ENCODE measurements around the gene PRICKLE4.
"Not testable (repeated sequence)": the region's sequence is repeated elsewhere in the genome, so short reads cannot be mapped to it uniquely, and the experiment has no call there.

The PRICKLE4 gene

GRCh38 chr6:41801380-41801779, 20.8 kb downstream of the PRICKLE4 start:
- DNase-seq: no peak

DNA sequence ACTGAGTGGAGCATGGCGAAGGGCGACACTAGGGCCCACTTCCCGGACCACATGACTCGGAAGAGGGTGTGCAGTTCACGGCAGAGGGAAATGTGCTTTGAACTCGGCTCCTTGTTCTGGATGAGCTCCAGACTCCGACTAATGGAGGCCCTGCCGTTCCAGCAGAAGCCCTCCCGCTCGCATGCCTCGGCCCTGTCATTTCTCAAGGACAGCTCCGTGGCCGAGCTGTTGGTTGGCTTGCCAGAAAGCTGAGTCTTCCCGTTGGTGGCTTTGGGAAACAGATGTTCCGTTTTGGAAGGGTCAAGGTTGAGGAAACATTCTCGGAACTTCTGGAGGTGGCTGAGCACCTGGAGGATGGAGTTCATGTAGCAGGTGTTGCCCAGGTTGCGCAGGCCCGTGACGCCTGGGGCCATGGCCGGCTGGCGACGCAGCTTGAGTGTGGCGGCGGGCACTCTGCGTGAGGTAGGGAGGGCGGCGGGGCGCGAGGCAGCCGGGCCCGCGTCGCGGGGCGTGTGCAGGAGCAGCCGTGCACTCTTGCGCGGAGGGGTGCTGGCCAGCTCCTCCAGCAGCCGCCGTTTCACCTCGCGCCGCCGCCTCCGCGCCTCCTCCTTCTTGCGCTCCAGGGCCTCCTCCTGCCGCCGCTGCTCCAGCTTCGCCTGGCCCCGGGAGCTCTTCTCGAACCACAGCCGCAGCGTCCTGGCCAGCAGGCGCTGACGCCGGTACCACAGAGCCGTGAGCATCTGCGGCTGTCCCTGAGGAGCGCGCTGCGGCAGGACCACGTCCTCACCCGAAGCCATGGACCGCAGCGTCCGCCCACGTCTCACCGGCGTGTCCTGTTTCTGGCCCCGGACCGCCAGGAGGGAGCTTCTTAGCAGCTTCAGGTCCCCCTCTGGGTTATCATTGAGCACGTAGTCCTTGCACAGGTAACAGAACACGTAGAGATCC, 25.5 kb downstream of the PRICKLE4 start:
- DNase-seq: no peak

- no peak for DNase-seq
Measured at GRCh38 chr6:41811095-41811494, 30.5 kb downstream of the PRICKLE4 start.

- DNase-seq: not testable (repeated sequence)
Measured at GRCh38 chr6:41811946-41812345, 31.4 kb downstream of the PRICKLE4 start.

DNA sequence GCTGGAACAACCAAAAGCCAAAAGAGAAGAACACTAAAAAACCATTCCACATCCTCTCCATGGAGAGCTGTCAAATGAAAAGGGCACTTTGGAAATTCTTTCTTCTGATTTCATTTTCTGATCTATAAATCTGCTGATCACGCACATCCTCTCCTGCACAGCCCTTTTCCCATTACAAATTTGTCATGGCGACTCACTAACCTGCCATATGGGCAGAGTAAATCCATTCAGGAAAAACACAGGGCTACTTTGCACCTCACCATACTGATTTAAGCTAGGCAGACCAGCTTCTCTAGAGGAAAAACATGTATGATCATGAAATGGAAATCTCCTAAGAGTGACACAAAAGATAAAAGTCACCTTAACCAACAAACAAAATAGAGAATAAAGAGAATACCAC, 32.9 kb downstream of the PRICKLE4 start:
- DNase-seq: no peak

DNA sequence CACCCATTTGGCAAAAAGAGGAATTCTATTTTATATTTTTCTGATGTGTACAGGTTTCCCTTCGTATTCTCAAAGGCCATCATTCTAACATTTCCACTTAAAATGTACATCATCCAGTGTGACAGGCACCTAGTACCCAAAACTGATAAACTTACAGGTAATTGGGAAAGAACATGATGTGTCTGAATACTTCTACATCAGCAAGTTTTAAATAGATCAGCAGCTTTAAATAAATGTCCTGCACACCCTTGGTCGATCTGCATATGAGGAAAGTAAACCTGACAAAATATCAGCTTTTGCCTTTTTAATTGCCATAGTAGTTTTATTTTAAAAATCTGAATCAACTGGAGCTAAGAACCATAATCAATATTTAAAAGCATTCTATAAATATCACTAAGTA, 33.4 kb downstream of the PRICKLE4 start:
- DNase-seq: no peak

- DNase-seq: no peak
Measured at GRCh38 chr6:41814629-41815028, 34.0 kb downstream of the PRICKLE4 start.

DNA sequence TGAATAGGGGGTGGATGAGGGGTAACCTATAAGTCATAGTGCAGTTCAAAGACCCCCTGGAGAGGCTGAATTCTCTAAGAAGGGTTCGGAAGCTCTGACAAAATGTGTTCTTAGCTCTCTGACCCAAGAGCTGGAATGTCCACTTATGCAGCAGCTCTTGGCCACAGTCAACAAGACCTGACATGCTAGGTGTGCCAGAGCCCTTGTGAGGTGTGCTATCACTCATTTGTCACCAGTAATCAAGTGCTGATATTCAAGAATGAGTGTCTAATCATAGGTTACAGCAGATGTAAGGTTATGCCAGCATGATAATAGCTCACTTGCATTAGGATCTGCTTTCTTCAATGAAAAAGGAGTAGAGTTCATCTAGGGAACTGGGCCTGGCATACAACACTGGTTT, 35.0 kb downstream of the PRICKLE4 start:
- DNase-seq: no peak

- no peak for DNase-seq
Measured at GRCh38 chr6:41818271-41819054, 37.9 kb downstream of the PRICKLE4 start.

- DNase-seq: no peak
Measured at GRCh38 chr6:41821266-41821665, 40.7 kb downstream of the PRICKLE4 start.

GRCh38 chr6:41822021-41822420, 41.4 kb downstream of the PRICKLE4 start:
- no peak for DNase-seq

DNA sequence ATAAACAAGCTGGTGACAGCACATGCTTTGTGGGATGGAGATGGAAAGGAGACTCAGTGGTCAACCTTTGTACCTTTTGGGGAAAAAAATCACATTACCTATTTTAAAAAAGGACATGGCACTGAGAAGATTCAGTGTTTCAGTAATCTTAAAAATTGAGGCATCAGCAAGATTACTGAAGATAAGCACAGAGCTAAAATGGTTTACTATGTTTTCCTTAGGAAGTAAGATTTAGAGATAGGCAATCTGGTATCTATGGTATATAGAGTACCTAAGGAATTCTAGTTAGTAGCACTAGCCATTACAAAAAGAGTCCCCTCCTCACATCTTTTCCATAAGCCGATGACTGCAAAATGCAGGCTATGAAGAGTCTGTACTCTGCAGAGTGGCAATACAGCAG, 42.6 kb downstream of the PRICKLE4 start:
- DNase-seq: no peak

DNA sequence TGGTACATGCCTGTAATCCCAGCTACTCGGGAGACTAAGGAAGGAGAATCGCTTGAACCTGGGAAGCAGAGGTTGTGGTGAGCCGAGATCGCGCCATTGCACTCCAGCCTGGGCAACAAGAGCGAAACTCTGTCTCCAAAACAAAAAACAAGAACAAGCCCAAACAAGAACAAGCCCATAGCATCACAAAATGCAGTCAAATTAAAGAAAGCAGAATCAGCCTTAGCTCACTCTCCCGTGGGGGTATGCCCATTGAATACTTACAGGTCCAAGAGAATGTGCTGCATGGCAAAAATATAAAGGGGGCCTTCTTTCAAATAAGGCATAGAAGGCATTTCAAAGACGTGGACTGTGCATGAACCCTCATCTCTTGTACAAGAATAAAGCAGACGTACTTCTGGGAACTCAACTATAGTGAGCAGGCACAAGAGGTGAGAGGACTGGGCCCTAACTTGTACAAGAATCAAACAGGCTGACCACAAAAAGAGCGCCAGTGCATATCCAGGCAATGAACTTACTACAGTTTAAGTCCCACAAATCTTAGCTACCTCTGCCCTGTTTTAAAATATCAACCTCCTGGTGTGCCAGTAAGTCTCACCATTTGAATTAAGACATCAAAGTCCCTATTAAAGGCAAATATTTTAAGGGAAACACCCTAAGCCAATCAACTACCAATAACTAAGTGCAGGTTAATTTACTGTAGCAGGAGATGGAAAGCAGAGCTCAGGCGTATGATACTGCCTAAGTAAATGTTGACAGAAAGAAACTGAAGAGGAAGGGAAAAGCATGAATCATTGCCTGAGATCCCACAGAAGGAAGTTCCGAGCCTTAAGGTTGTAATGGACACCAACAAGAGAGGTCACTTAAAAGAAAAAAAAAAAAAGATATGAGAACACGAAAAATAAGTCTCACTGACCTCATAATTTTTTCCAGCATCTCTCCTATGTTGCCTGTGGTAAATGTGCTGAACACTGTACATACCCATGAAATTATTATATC, 44.3 kb downstream of the PRICKLE4 start:
- DNase-seq: no peak

DNA sequence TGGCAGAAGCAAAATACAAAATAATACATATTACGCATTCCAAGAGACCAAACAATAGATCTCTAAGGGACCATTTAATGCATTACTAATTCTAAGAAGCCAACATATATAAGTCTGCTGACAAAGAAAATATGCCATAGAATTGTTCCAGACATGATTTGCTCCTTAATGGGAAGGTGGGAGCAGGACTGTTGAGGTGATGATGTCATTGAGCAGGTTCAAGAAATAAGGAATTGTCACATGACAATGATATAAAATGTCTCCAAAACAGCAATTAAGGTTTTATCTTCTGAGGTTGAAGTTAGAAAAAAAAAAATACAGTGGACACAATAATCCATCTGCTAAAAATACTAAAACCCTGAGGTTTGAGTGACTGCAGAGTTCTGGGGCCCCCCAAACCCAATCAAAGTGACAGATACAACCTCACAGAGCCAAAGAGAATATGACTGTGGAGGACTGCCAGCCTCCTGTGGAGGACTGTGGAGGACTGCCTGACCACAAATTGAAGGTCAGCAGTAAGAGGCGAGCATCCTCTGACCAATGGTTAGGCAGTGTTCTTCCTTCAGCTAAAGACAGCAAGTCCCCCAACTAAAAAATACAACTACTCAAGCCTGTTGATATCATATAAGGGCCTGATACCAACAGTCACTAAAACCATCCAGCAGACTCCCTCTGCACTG, 45.9 kb downstream of the PRICKLE4 start:
- DNase-seq: no peak

DNA sequence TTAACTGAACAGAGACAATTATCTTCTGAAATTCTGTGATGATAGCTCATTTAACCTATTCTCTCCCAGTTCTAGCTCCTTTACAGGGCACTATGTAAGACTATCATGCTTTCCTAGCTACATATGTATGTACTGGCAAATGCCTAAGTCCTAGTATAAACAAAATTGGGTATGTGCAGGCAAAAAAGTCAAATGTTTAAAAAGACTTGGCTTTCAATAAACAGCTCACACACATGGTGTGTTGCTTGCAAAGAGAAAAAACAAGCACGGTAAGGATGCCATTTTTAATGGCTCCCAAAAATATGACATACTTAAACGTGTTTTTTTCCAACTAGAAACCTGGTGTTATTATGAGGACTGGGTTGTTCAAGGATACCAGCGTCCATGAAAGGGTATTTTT, 51.7 kb downstream of the PRICKLE4 start:
- no peak for DNase-seq

DNA sequence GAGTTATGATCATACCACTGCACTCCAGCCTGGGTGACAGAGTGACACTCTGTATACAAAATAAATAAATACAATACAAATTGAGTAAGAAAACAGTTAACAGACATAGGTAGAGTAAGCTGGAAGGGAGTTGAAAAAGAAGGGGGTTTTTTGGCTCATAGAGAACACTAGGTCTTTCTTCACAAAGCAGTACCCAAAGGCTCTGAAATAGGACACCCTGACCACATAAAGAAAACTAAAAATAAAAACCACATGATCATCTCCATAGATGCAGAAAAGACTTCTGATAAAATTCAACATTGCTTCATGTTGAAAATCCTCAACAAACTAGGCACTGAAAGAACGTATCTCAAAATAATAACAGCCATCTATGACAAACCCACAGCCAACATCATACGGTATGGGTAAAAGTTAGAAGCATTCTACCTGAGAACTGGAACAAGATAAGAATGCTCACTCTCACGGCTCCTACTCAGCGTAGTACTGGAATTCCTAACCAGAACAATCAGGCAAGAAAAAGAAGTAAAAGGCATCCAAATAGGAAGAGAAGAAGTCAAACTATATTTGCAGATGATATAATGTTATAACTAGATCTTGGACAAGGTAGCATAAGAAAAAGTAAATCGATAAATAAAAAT, 55.6 kb downstream of the PRICKLE4 start:
- no peak for DNase-seq

- DNase-seq: no peak
Measured at GRCh38 chr6:41836660-41837052, 56.1 kb downstream of the PRICKLE4 start.

Measured in activated T-cell treated with anti-CD3 and anti-CD28 coated beads for 4 hours (primary cell).